Measurements from ENCODE around the gene ASB14. TPM values are rescaled to one million over a fixed set of nuclear protein-coding genes. Genes with fewer than 3 reads are reported as not detected.

Gene ASB14
- total and polyA plus RNA-seq, 8 donors: 0.13 to 2.4 (median 1.7) TPM; not detected in 1

DNA sequence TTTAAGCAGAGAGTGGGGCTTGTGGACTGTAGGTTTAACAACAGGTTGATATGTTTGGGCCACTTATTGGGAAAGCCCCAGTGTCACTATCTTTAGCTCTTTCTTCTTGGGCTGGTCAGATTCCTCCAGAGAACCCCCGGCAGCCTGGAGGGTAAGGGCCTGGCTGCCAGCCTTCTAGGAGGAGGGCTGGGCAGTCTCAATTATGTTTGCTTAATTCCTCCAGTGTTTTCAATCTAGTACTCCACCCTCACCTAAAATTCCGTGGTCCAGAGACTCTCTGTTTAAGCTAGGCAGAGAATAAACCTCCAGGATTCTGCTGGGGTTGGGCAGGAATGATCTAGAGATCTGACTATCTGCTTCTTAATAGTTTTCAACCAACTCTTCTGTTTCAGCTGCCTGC, 5.3 kb downstream of the ASB14 start:
- Histone ChIP-seq H3K4me1 (no peaks in the 10 kb centered on the region), H3K4me3 (no peak overlapping the region), H3K27ac (no peak overlapping the region), H3K9me3 (no peaks in the 10 kb centered on the region), H3K36me3 (no peaks in the 10 kb centered on the region), H3K27me3 (no peaks in the 10 kb centered on the region)
- TF ChIP-seq CTCF (IDR thresholded peaks at IDR 0.05): no peak
- no peak for DNase-seq
- intact Hi-C loops (cut with DNase I): no loop called here
- ATAC-seq: peak; percentile 86

DNA sequence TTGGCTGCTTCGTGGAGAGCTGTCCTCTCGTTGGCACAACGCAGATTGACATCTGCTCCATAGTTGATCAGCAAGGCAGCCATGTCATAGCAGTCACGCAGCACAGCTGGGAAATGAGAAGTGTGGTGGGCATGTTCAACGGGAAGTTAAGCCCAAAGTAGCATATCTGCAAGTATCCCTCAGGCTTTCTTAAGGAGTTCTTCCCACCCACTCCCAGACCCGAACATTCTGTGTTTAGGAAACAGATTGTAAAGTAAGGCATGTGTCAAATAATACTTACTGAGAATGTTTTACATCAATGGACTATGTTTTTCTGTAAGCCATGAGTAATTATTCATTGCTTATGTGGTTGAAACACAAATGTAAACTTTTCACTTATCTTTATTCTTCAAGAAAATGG, 9.2 kb downstream of the ASB14 start:
- no peak overlapping the region for H3K4me3 ChIP-seq
- TF ChIP-seq CTCF (IDR thresholded peaks at IDR 0.05): no peak
- DNase-seq (no peak), ATAC-seq (no peak)
- H3K9me3 ChIP-seq: no peaks in the 10 kb centered on the region
- no peaks in the 10 kb centered on the region for H3K36me3 ChIP-seq
- H3K4me1 ChIP-seq: no peaks in the 10 kb centered on the region
- H3K27ac ChIP-seq: no peak overlapping the region
- H3K27me3 ChIP-seq: no peaks in the 10 kb centered on the region
- intact Hi-C loops (cut with DNase I): no loop called here

DNA sequence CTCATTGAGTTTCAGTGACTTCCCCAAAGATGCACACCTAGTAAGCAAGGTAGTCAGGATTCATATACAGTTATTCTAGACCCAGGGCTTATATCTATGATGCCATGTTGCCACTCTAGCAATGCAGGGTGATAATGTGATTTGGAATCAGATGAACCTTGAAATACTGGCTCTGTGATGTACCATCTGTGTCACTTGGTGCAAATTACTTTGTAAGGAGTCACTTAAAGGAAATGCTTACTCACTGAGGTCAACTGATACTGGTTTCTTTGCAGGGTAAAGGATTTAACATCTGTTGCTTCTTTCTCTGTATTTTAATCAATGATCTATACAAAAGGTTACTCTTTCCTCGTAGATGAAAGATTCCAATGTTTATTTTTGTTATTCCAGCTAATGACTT, 10.8 kb downstream of the ASB14 start:
- no peak for ATAC-seq
- H3K36me3 ChIP-seq: no peaks in the 10 kb centered on the region
- H3K4me1 ChIP-seq: no peaks in the 10 kb centered on the region
- H3K4me3 ChIP-seq: no peak overlapping the region
- TF ChIP-seq CTCF (IDR thresholded peaks at IDR 0.05): no peak
- intact Hi-C loops (cut with DNase I): no loop called here
- no peaks in the 10 kb centered on the region for H3K27me3 ChIP-seq
- H3K27ac ChIP-seq: no peak overlapping the region
- H3K9me3 ChIP-seq: no peaks in the 10 kb centered on the region
- no peak for DNase-seq

- Histone ChIP-seq H3K36me3 (peaks cover 0 to 4% of the 10 kb centered on the region in 2 donors), H3K4me1 (no peaks in the 10 kb centered on the region), H3K9me3 (no peaks in the 10 kb centered on the region), H3K27me3 (no peaks in the 10 kb centered on the region), H3K27ac (no peak overlapping the region), H3K4me3 (no peak overlapping the region)
- ATAC-seq (no peak), DNase-seq (no peak)
- intact Hi-C loops (cut with DNase I): no loop called here
- no peak for TF ChIP-seq CTCF (IDR thresholded peaks at IDR 0.05)
Measured at GRCh38 chr3:57279685-57280084, 12.8 kb downstream of the ASB14 start.

DNA sequence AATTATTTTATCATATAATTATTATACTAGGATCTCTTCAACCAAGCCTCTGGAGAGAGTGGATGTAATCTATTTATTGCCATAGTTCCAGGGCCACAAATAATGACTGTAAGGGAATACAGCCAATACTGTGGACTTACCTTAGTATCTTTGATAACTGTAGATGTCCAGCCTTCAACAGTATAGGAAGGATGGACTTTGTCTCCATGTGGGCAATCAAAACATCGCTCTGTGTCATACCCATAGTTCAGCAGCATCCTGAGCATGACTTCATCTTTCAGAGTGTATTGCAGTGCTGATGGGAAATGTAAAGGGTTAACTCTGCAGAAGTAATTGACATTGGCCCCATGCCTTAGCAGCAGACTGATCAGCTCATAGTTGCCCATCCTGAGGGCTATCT, 14.2 kb downstream of the ASB14 start:
- intact Hi-C loops (cut with DNase I): no loop called here
- H3K4me3 ChIP-seq: no peak overlapping the region
- no peaks in the 10 kb centered on the region for H3K27me3 ChIP-seq
- H3K27ac ChIP-seq: no peak overlapping the region
- ATAC-seq (no peak), DNase-seq (no peak)
- no peak for TF ChIP-seq CTCF (IDR thresholded peaks at IDR 0.05)
- peaks cover 0 to 6% of the 10 kb centered on the region in 2 donors for H3K36me3 ChIP-seq
- H3K9me3 ChIP-seq: no peaks in the 10 kb centered on the region
- no peaks in the 10 kb centered on the region for H3K4me1 ChIP-seq

Data from left lung (tissue), 10 donors.